ENCODE measurements around the gene FOXP1. TPM values are rescaled to one million over a fixed set of nuclear protein-coding genes. Genes with fewer than 3 reads are reported as not detected.

FOXP1 gene
- total RNA-seq, 1 donor from 2014 or later, result 195 TPM

- no peaks in the 10 kb centered on the region for H3K36me3 Mint-ChIP-seq (ENCODE audit: unreplicated experiment)
- H3K4me3 Mint-ChIP-seq (ENCODE audit: unreplicated experiment), result no peak overlapping the region
- no peaks in the 10 kb centered on the region for H3K9me3 Mint-ChIP-seq (ENCODE audit: unreplicated experiment)
- TF ChIP-seq CTCF (IDR thresholded peaks at IDR 0.05), result no peak
- no peak for DNase-seq (ENCODE audit: extremely low spot score, unreplicated experiment)
- H3K4me1 Mint-ChIP-seq (ENCODE audit: unreplicated experiment), result peaks cover 28% of the 10 kb centered on the region
- no peaks in the 10 kb centered on the region for H3K27me3 Mint-ChIP-seq (ENCODE audit: unreplicated experiment)
- peak overlapping the region; percentile 52 for H3K27ac Mint-ChIP-seq (ENCODE audit: unreplicated experiment)
These were observed 169.2 kb downstream of the FOXP1 start for GRCh38 chr3:71414189-71414927.

GRCh38 chr3:71413572-71413971 lies 170.0 kb downstream of the FOXP1 start:
- Mint-ChIP-seq H3K27ac (ENCODE audit: unreplicated experiment) (no peak overlapping the region), H3K36me3 (ENCODE audit: unreplicated experiment) (no peaks in the 10 kb centered on the region), H3K27me3 (ENCODE audit: unreplicated experiment) (no peaks in the 10 kb centered on the region), H3K4me3 (ENCODE audit: unreplicated experiment) (no peak overlapping the region), H3K9me3 (ENCODE audit: unreplicated experiment) (no peaks in the 10 kb centered on the region), H3K4me1 (ENCODE audit: unreplicated experiment) (peaks cover 28% of the 10 kb centered on the region)
- DNase-seq (ENCODE audit: extremely low spot score, unreplicated experiment), result no peak
- no peak for TF ChIP-seq CTCF (IDR thresholded peaks at IDR 0.05)

GRCh38 chr3:71409352-71409751 lies 174.2 kb downstream of the FOXP1 start:
- DNase-seq (ENCODE audit: extremely low spot score, unreplicated experiment), result no peak
- H3K9me3 Mint-ChIP-seq (ENCODE audit: unreplicated experiment), result no peaks in the 10 kb centered on the region
- peaks cover 2% of the 10 kb centered on the region for H3K36me3 Mint-ChIP-seq (ENCODE audit: unreplicated experiment)
- TF ChIP-seq CTCF (IDR thresholded peaks at IDR 0.05), result no peak
- H3K4me3 Mint-ChIP-seq (ENCODE audit: unreplicated experiment), result no peak overlapping the region
- no peaks in the 10 kb centered on the region for H3K27me3 Mint-ChIP-seq (ENCODE audit: unreplicated experiment)
- no peak overlapping the region for H3K27ac Mint-ChIP-seq (ENCODE audit: unreplicated experiment)
- peaks cover 20% of the 10 kb centered on the region for H3K4me1 Mint-ChIP-seq (ENCODE audit: unreplicated experiment)

GRCh38 chr3:71408903-71409302 lies 174.6 kb downstream of the FOXP1 start:
- Mint-ChIP-seq H3K4me1 (ENCODE audit: unreplicated experiment) (peaks cover 19% of the 10 kb centered on the region), H3K27me3 (ENCODE audit: unreplicated experiment) (no peaks in the 10 kb centered on the region), H3K9me3 (ENCODE audit: unreplicated experiment) (no peaks in the 10 kb centered on the region), H3K27ac (ENCODE audit: unreplicated experiment) (no peak overlapping the region), H3K36me3 (ENCODE audit: unreplicated experiment) (peaks cover 2% of the 10 kb centered on the region), H3K4me3 (ENCODE audit: unreplicated experiment) (no peak overlapping the region)
- no peak for TF ChIP-seq CTCF (IDR thresholded peaks at IDR 0.05)
- DNase-seq (ENCODE audit: extremely low spot score, unreplicated experiment), result no peak

- H3K9me3 Mint-ChIP-seq (ENCODE audit: unreplicated experiment), result peaks cover 3% of the 10 kb centered on the region
- TF ChIP-seq CTCF (IDR thresholded peaks at IDR 0.05), result no peak
- peaks cover 21% of the 10 kb centered on the region for H3K4me1 Mint-ChIP-seq (ENCODE audit: unreplicated experiment)
- H3K27me3 Mint-ChIP-seq (ENCODE audit: unreplicated experiment), result no peaks in the 10 kb centered on the region
- no peak for DNase-seq (ENCODE audit: extremely low spot score, unreplicated experiment)
- peaks cover 4% of the 10 kb centered on the region for H3K36me3 Mint-ChIP-seq (ENCODE audit: unreplicated experiment)
- H3K4me3 Mint-ChIP-seq (ENCODE audit: unreplicated experiment), result no peak overlapping the region
- no peak overlapping the region for H3K27ac Mint-ChIP-seq (ENCODE audit: unreplicated experiment)
These were observed 175.7 kb downstream of the FOXP1 start for GRCh38 chr3:71407823-71408222.
